ENCODE results near the gene IFNGR2.

- TF ChIP-seq, protein P1, sequence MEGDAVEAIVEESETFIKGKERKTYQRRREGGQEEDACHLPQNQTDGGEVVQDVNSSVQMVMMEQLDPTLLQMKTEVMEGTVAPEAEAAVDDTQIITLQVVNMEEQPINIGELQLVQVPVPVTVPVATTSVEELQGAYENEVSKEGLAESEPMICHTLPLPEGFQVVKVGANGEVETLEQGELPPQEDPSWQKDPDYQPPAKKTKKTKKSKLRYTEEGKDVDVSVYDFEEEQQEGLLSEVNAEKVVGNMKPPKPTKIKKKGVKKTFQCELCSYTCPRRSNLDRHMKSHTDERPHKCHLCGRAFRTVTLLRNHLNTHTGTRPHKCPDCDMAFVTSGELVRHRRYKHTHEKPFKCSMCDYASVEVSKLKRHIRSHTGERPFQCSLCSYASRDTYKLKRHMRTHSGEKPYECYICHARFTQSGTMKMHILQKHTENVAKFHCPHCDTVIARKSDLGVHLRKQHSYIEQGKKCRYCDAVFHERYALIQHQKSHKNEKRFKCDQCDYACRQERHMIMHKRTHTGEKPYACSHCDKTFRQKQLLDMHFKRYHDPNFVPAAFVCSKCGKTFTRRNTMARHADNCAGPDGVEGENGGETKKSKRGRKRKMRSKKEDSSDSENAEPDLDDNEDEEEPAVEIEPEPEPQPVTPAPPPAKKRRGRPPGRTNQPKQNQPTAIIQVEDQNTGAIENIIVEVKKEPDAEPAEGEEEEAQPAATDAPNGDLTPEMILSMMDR (conservative IDR thresholded peaks at IDR 0.05 in 1 of 2, IDR thresholded peaks at IDR 0.05 in 1 of 2; ENCODE audit: low read depth in 1 of 2, low read length in 2 of 2), result no peak
- TF ChIP-seq EZH2 (IDR thresholded peaks at IDR 0.05; ENCODE audit: low read length, missing control alignments), result no peak
Observed at GRCh38 chr21:33383056-33383888, 19.9 kb upstream of the IFNGR2 start.
